KMS-11 (cell line): ENCODE results near the gene KCNRG.

Source experiments
- H2AFZ ChIP-seq: fragments of 200-600 bp; sonication (generic); 2 replicates; pipeline ENCODE4 v1.6.1; 2016; ENCODE audit warnings: antibody characterized with exemption, mixed run types, low read depth
- H3K27ac ChIP-seq: fragments of 200-600 bp; sonication (generic); 2 replicates; pipeline ENCODE4 v1.6.1; 2016; ENCODE audit warnings: mild to moderate bottlenecking, mixed run types
- H3K27me3 ChIP-seq: fragments of 200-600 bp; sonication (generic); 2 replicates; pipeline ENCODE4 v1.6.1; 2017; ENCODE audit warnings: mild to moderate bottlenecking, low read depth, mixed run types, moderate library complexity; ENCODE audit not compliant: insufficient read depth
- H3K36me3 ChIP-seq: fragments of 200-600 bp; sonication (generic); 2 replicates; pipeline ENCODE4 v1.6.1; 2017; ENCODE audit warnings: mild to moderate bottlenecking, mixed run types; ENCODE audit not compliant: insufficient read depth
- H3K4me1 ChIP-seq: fragments of 200-600 bp; sonication (generic); 2 replicates; pipeline ENCODE4 v1.6.1; 2016; ENCODE audit warnings: mild to moderate bottlenecking, low read depth, mixed run types; ENCODE audit not compliant: poor library complexity, severe bottlenecking
- H3K4me2 ChIP-seq: fragments of 200-600 bp; sonication (generic); 2 replicates; pipeline ENCODE4 v1.7.0; 2016; ENCODE audit warnings: mild to moderate bottlenecking, mixed run types
- H3K4me3 ChIP-seq: fragments of 200-600 bp; sonication (generic); IDR thresholded peaks from 2 replicates; pipeline ENCODE4 v1.6.1; 2017; ENCODE audit warnings: low read depth, low read length, mixed read lengths; ENCODE audit not compliant: insufficient read depth
- H3K79me2 ChIP-seq: fragments of 200-600 bp; sonication (generic); 2 replicates; pipeline ENCODE4 v1.6.1; 2016; ENCODE audit warnings: low read depth, mixed run types; ENCODE audit not compliant: insufficient read depth
- H3K9ac ChIP-seq: fragments of 200-600 bp; sonication (generic); 2 replicates; pipeline ENCODE4 v1.6.1; 2016; ENCODE audit warnings: mild to moderate bottlenecking, mixed run types
- H4K20me1 ChIP-seq: fragments of 200-600 bp; sonication (generic); 2 replicates; pipeline ENCODE4 v1.6.1; 2016; ENCODE audit warnings: mild to moderate bottlenecking, mixed run types; ENCODE audit not compliant: insufficient read depth
- CTCF ChIP-seq: fragments of 200-600 bp; sonication (generic); conservative IDR thresholded peaks from 2 replicates; pipeline ENCODE4 v1.6.1; 2017; ENCODE audit warnings: low read depth, mild to moderate bottlenecking, antibody characterized with exemption, low read length, moderate library complexity, mixed read lengths

The KCNRG gene

GRCh38 chr13:49996161-49996915 is 18.9 kb upstream of the KCNRG start:
- Histone ChIP-seq H4K20me1 (no peaks in the 10 kb centered on the region), H3K9ac (peak overlapping the region; percentile 81), H2AFZ (peak overlapping the region; percentile 57), H3K4me2 (peak overlapping the region; percentile 43; the same call in 1 of the 2 replicates), H3K4me3 (no peak overlapping the region), H3K4me1 (peaks cover 7% of the 10 kb centered on the region), H3K27ac (peak overlapping the region; percentile 67), H3K79me2 (peaks cover 25% of the 10 kb centered on the region; the same call in 1 of the 2 replicates), H3K36me3 (no peaks in the 10 kb centered on the region), H3K27me3 (no peaks in the 10 kb centered on the region)
- no peak for TF ChIP-seq CTCF

GRCh38 chr13:49996951-49997895 is 18.0 kb upstream of the KCNRG start, which contains the start of gene TRIM13:
Gene TRIM13 (plus strand): TSS chr13:49997042. CDS start chr13:50011941, 14,899 bp downstream.
- Histone ChIP-seq H3K4me1 (peaks cover 7% of the 10 kb centered on the region), H3K27ac (peak within 1 kb of the TSS; percentile 82), H2AFZ (peak within 1 kb of the TSS; percentile 57), H3K4me2 (peak within 1 kb of the TSS; percentile 71), H3K9ac (peak within 1 kb of the TSS; percentile 86), H3K36me3 (no peaks in the 10 kb centered on the region), H3K79me2 (peaks cover 25% of the 10 kb centered on the region; the same call in 1 of the 2 replicates), H3K4me3 (no peak within 1 kb of the TSS), H3K27me3 (no peaks in the 10 kb centered on the region), H4K20me1 (no peaks in the 10 kb centered on the region)
- peak; percentile 76 for TF ChIP-seq CTCF

- H3K36me3 ChIP-seq, result no peaks in the 10 kb centered on the region
- H3K4me1 ChIP-seq, result peaks cover 12% of the 10 kb centered on the region
- H2AFZ ChIP-seq, result no peak overlapping the region
- no peak for TF ChIP-seq CTCF
- no peaks in the 10 kb centered on the region for H4K20me1 ChIP-seq
- H3K4me3 ChIP-seq, result no peak overlapping the region
- H3K9ac ChIP-seq, result peak overlapping the region; percentile 86; the same call in 1 of the 2 replicates
- H3K27ac ChIP-seq, result peak overlapping the region; percentile 82; the same call in 1 of the 2 replicates
- peaks cover 25% of the 10 kb centered on the region; the same call in 1 of the 2 replicates for H3K79me2 ChIP-seq
- peak overlapping the region; percentile 71 for H3K4me2 ChIP-seq
- H3K27me3 ChIP-seq, result no peaks in the 10 kb centered on the region
Measured at GRCh38 chr13:49997955-49998354, 17.3 kb upstream of the KCNRG start.
